Measurements from ENCODE around the gene CNKSR3. TPM values are rescaled to one million over a fixed set of nuclear protein-coding genes. Genes with fewer than 3 reads are reported as not detected.

Gene CNKSR3
- total and polyA plus RNA-seq, 2 experiments from 2014 or later, result 1.9 to 5.7 TPM

DNA sequence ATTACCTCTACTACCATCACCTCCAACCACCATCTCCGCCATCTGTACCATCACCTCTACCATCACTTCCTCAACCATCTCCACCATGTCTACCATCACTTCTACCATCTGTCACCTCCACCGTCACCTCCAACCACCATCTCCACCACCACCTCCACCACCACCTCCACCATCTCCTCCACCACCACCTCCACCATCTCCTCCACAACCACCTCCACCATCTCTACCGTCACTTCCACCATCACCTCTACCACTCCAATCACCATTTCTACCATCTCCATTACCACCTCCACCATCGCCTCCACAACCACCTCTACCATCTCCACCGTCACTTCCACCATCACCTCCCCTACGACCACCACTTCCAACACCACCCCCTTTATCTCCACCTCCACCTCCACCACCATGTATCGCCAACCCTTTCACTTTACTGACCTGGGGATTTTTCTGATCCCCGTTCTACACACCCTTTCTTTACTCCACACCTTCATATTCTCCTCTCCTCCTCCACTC lies 156.2 kb downstream of the CNKSR3 start:
- Histone ChIP-seq H3K4me3 (no peak overlapping the region), H4K20me1 (replicated peaks; ENCODE audit: insufficient read depth) (no peaks in the 10 kb centered on the region), H2AFZ (no peak overlapping the region), H3K36me3 (ENCODE audit: insufficient read depth) (no peaks in the 10 kb centered on the region), H3F3A (replicated peaks; ENCODE audit: low read depth) (no peaks in the 10 kb centered on the region), H3K27ac (ENCODE audit: low read depth) (no peak overlapping the region), H3K79me2 (replicated peaks; ENCODE audit: insufficient read depth) (no peaks in the 10 kb centered on the region), H3K4me2 (no peak overlapping the region), H3K4me1 (ENCODE audit: insufficient read depth) (no peaks in the 10 kb centered on the region), H3K27me3 (ENCODE audit: insufficient read depth) (no peaks in the 10 kb centered on the region), H3K9me2 (ENCODE audit: insufficient read depth) (no peaks in the 10 kb centered on the region)
- Mint-ChIP-seq H3K36me3 (ENCODE audit: low read depth) (no peaks in the 10 kb centered on the region), H3K27me3 (ENCODE audit: insufficient read depth, low read depth, poor library complexity) (no peaks in the 10 kb centered on the region), H3K4me3 (no peak overlapping the region), H3K4me1 (no peaks in the 10 kb centered on the region), H3K27ac (no peak overlapping the region), H3K9me3 (no peaks in the 10 kb centered on the region; the same call in 2 of the 3 replicates)
- ATAC-seq (no peak), DNase-seq (ENCODE audit: low spot score) (no peak)
- TF ChIP-seq, protein P1, sequence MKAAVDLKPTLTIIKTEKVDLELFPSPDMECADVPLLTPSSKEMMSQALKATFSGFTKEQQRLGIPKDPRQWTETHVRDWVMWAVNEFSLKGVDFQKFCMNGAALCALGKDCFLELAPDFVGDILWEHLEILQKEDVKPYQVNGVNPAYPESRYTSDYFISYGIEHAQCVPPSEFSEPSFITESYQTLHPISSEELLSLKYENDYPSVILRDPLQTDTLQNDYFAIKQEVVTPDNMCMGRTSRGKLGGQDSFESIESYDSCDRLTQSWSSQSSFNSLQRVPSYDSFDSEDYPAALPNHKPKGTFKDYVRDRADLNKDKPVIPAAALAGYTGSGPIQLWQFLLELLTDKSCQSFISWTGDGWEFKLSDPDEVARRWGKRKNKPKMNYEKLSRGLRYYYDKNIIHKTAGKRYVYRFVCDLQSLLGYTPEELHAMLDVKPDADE (IDR thresholded peaks at IDR 0.05), result no peak
- TF ChIP-seq POLR2AphosphoS5 (IDR thresholded peaks at IDR 0.05; ENCODE audit: low read depth) (no peak), ZNF114 (CRISPR knock-in tag; IDR thresholded peaks at IDR 0.05) (no peak), CREB1 (CRISPR knock-in tag; IDR thresholded peaks at IDR 0.05; ENCODE audit: low read depth) (no peak), NANOG (IDR thresholded peaks at IDR 0.05; ENCODE audit: borderline replicate concordance) (no peak), ZNF462 (CRISPR knock-in tag; IDR thresholded peaks at IDR 0.05) (no peak), JUNB (IDR thresholded peaks at IDR 0.05; ENCODE audit: unreplicated experiment) (no peak), EZH2phosphoT487 (IDR thresholded peaks at IDR 0.05; ENCODE audit: unreplicated experiment) (no peak), STAT1 (IDR thresholded peaks at IDR 0.05; ENCODE audit: unreplicated experiment) (no peak), EZH2 (IDR thresholded peaks at IDR 0.05; ENCODE audit: low read depth, unreplicated experiment) (no peak), ZNF331 (CRISPR knock-in tag; IDR thresholded peaks at IDR 0.05; ENCODE audit: low read depth) (no peak)
- TF ChIP-seq, protein P2, sequence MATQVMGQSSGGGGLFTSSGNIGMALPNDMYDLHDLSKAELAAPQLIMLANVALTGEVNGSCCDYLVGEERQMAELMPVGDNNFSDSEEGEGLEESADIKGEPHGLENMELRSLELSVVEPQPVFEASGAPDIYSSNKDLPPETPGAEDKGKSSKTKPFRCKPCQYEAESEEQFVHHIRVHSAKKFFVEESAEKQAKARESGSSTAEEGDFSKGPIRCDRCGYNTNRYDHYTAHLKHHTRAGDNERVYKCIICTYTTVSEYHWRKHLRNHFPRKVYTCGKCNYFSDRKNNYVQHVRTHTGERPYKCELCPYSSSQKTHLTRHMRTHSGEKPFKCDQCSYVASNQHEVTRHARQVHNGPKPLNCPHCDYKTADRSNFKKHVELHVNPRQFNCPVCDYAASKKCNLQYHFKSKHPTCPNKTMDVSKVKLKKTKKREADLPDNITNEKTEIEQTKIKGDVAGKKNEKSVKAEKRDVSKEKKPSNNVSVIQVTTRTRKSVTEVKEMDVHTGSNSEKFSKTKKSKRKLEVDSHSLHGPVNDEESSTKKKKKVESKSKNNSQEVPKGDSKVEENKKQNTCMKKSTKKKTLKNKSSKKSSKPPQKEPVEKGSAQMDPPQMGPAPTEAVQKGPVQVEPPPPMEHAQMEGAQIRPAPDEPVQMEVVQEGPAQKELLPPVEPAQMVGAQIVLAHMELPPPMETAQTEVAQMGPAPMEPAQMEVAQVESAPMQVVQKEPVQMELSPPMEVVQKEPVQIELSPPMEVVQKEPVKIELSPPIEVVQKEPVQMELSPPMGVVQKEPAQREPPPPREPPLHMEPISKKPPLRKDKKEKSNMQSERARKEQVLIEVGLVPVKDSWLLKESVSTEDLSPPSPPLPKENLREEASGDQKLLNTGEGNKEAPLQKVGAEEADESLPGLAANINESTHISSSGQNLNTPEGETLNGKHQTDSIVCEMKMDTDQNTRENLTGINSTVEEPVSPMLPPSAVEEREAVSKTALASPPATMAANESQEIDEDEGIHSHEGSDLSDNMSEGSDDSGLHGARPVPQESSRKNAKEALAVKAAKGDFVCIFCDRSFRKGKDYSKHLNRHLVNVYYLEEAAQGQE (IDR thresholded peaks at IDR 0.05; ENCODE audit: unreplicated experiment), result no peak
- TF ChIP-seq, protein P3, sequence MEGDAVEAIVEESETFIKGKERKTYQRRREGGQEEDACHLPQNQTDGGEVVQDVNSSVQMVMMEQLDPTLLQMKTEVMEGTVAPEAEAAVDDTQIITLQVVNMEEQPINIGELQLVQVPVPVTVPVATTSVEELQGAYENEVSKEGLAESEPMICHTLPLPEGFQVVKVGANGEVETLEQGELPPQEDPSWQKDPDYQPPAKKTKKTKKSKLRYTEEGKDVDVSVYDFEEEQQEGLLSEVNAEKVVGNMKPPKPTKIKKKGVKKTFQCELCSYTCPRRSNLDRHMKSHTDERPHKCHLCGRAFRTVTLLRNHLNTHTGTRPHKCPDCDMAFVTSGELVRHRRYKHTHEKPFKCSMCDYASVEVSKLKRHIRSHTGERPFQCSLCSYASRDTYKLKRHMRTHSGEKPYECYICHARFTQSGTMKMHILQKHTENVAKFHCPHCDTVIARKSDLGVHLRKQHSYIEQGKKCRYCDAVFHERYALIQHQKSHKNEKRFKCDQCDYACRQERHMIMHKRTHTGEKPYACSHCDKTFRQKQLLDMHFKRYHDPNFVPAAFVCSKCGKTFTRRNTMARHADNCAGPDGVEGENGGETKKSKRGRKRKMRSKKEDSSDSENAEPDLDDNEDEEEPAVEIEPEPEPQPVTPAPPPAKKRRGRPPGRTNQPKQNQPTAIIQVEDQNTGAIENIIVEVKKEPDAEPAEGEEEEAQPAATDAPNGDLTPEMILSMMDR (conservative IDR thresholded peaks at IDR 0.05; ENCODE audit: low read depth in 2 of 2), result no peak

Data from GM23338 (cell line).